GM23338 (cell line): ENCODE measurements around the gene BEST1. TPM values are rescaled to one million over a fixed set of nuclear protein-coding genes. Genes with fewer than 3 reads are reported as not detected.

Experiments
- ATAC-seq: fragments of 200-7000 bp; cut with Tn5 transposase; 3 replicates; pipeline ENCODE4 v1.9.1; 2020
- DNase-seq: peaks from one replicate; pipeline ENCODE4 v3.0.0-alpha.2; 2015; ENCODE audit warnings: low spot score
- H2AFZ ChIP-seq: fragments of 200-600 bp; sonication (generic); 2 replicates; pipeline ENCODE4 v1.8.0; 2016; ENCODE audit warnings: antibody characterized with exemption, mild to moderate bottlenecking, moderate library complexity
- H3F3A ChIP-seq: fragments of 200-600 bp; sonication (generic); replicated peaks from 2 replicates; pipeline ENCODE4 v1.8.0; 2017; ENCODE audit warnings: antibody characterized with exemption, mixed run types, low read depth
- H3K27ac ChIP-seq: fragments of 200-600 bp; sonication (generic); 2 replicates; pipeline ENCODE4 v1.6.1; 2016; ENCODE audit warnings: low read depth
- H3K27me3 ChIP-seq: fragments of 200-600 bp; sonication (generic); 2 replicates; pipeline ENCODE4 v1.8.0; 2016; ENCODE audit warnings: mild to moderate bottlenecking, mixed run types, moderate library complexity; ENCODE audit not compliant: insufficient read depth
- H3K36me3 ChIP-seq: fragments of 200-600 bp; sonication (generic); 2 replicates; pipeline ENCODE4 v1.8.0; 2016; ENCODE audit warnings: mild to moderate bottlenecking; ENCODE audit not compliant: insufficient read depth
- H3K4me1 ChIP-seq: fragments of 200-600 bp; sonication (generic); 2 replicates; pipeline ENCODE4 v1.8.0; 2016; ENCODE audit warnings: mild to moderate bottlenecking, moderate library complexity; ENCODE audit not compliant: insufficient read depth
- H3K4me2 ChIP-seq: fragments of 200-600 bp; sonication (generic); 2 replicates; pipeline ENCODE4 v1.7.1; 2017; ENCODE audit warnings: mixed run types
- H3K4me3 ChIP-seq: fragments of 200-600 bp; sonication (generic); 2 replicates; pipeline ENCODE4 v1.6.1; 2016; ENCODE audit warnings: mixed run types
- H3K79me2 ChIP-seq: fragments of 200-600 bp; sonication (generic); replicated peaks from 2 replicates; pipeline ENCODE4 v1.8.0; 2017; ENCODE audit warnings: mild to moderate bottlenecking; ENCODE audit not compliant: insufficient read depth
- H3K9me2 ChIP-seq: fragments of 200-600 bp; sonication (generic); 2 replicates; pipeline ENCODE4 v1.8.0; 2017; ENCODE audit not compliant: insufficient read depth
- H4K20me1 ChIP-seq: fragments of 200-600 bp; sonication (generic); replicated peaks from 2 replicates; pipeline ENCODE4 v1.8.0; 2017; ENCODE audit warnings: mild to moderate bottlenecking; ENCODE audit not compliant: insufficient read depth
- H3K27ac Mint-ChIP-seq: 2 replicates; pipeline ENCODE4 v1.8.0; 2020; ENCODE audit warnings: inconsistent platforms, mild to moderate bottlenecking, moderate library complexity, mixed read lengths
- H3K27me3 Mint-ChIP-seq: 3 replicates; pipeline ENCODE4 v1.8.0; 2022; ENCODE audit warnings: low read depth, mild to moderate bottlenecking, moderate library complexity, mixed read lengths, inconsistent platforms; ENCODE audit not compliant: insufficient read depth, poor library complexity
- H3K36me3 Mint-ChIP-seq: 3 replicates; pipeline ENCODE4 v1.8.0; 2021; ENCODE audit warnings: low read depth, mild to moderate bottlenecking, inconsistent platforms, moderate library complexity, mixed read lengths
- H3K4me1 Mint-ChIP-seq: 3 replicates; pipeline ENCODE4 v1.8.0; 2020; ENCODE audit warnings: mild to moderate bottlenecking, inconsistent platforms, mixed read lengths
- H3K4me3 Mint-ChIP-seq: 3 replicates; pipeline ENCODE4 v1.8.0; 2021; ENCODE audit warnings: moderate library complexity, mild to moderate bottlenecking, inconsistent platforms, mixed read lengths
- H3K9me3 Mint-ChIP-seq: 3 replicates; pipeline ENCODE4 v1.8.0; 2020; ENCODE audit warnings: moderate library complexity, mild to moderate bottlenecking, inconsistent platforms, mixed read lengths
- EZH2 ChIP-seq: fragments of 200-600 bp; sonication (generic); IDR thresholded peaks from one replicate; pipeline ENCODE4 v1.8.0; 2017; ENCODE audit warnings: antibody characterized with exemption, mild to moderate bottlenecking, low read depth; ENCODE audit not compliant: unreplicated experiment
- EZH2phosphoT487 ChIP-seq: fragments of 200-600 bp; sonication (generic); IDR thresholded peaks from one replicate; pipeline ENCODE4 v1.8.1; 2018; ENCODE audit warnings: antibody characterized with exemption; ENCODE audit not compliant: unreplicated experiment
- REST ChIP-seq: IDR thresholded peaks from one replicate; pipeline ENCODE4 v1.6.1; 2018; ENCODE audit warnings: antibody characterized with exemption; ENCODE audit not compliant: unreplicated experiment
- STAT1 ChIP-seq: IDR thresholded peaks from one replicate; pipeline ENCODE4 v1.6.1; 2016; ENCODE audit warnings: antibody characterized with exemption; ENCODE audit not compliant: unreplicated experiment
- ZNF462 ChIP-seq: fragments of 250-450 bp; sonication (Bioruptor Pico); IDR thresholded peaks from 2 replicates; pipeline ENCODE4 v1.5.0; 2020; ENCODE audit warnings: mild to moderate bottlenecking, moderate library complexity
- polyA plus RNA-seq: library from polyadenylated mRNA; unstranded; fragments of >200 nt; fragmentation: Nextera tagmentation; extraction: Ambion mirVana; gene quantifications from 2 replicates; pipeline ENCODE4 v1.2.1, GENCODE V29; 2016
- total RNA-seq: library from RNA; depleted of rRNA; stranded (reverse); fragments of >200 nt; shearing (Covaris generic); gene quantifications from 2 replicates; pipeline ENCODE4 v1.2.3, GENCODE V29; 2014

The BEST1 gene
- total and polyA plus RNA-seq, 2 experiments from 2014 or later, result 0.35 to 0.44 TPM

- H3K4me3 Mint-ChIP-seq, result no peak overlapping the region
- Histone ChIP-seq H2AFZ (no peak overlapping the region), H3K79me2 (no peaks in the 10 kb centered on the region), H3K4me1 (peaks cover 28% of the 10 kb centered on the region), H3K36me3 (no peaks in the 10 kb centered on the region), H3K9me2 (no peaks in the 10 kb centered on the region), H3K4me3 (no peak overlapping the region), H4K20me1 (no peaks in the 10 kb centered on the region), H3F3A (peaks cover 8% of the 10 kb centered on the region; the same call in 1 of the 2 replicates), H3K27me3 (peaks cover 20% of the 10 kb centered on the region), H3K4me2 (no peak overlapping the region), H3K27ac (no peak overlapping the region)
- TF ChIP-seq EZH2phosphoT487 (no peak), EZH2 (no peak), STAT1 (no peak), ZNF462 (CRISPR knock-in tag) (no peak), REST (no peak)
- H3K9me3 Mint-ChIP-seq, result no peaks in the 10 kb centered on the region; the same call in 2 of the 3 replicates
- no peak for DNase-seq
- H3K4me1 Mint-ChIP-seq, result peaks cover 44% of the 10 kb centered on the region
- no peak overlapping the region for H3K27ac Mint-ChIP-seq
- no peaks in the 10 kb centered on the region; the same call in 2 of the 3 replicates for H3K36me3 Mint-ChIP-seq
- no peak for ATAC-seq
- H3K27me3 Mint-ChIP-seq, result peaks cover 30% of the 10 kb centered on the region
Observed at GRCh38 chr11:61921446-61921845, 28.7 kb upstream of the BEST1 start.
